22Rv1 (cell line): ENCODE data around the gene ATP1A4.

Source experiments
- CTCF ChIP-seq: fragments of 450-650 bp; IDR thresholded peaks from 2 replicates; pipeline ENCODE4 v1.5.1; 2017; ENCODE audit warnings: mild to moderate bottlenecking
- ZFX ChIP-seq: fragments of 450-650 bp; IDR thresholded peaks from 2 replicates; pipeline ENCODE4 v1.6.1; 2017; ENCODE audit warnings: antibody characterized with exemption, borderline replicate concordance

- TF ChIP-seq CTCF (no peak), ZFX (no peak)
Measured at GRCh38 chr1:160149716-160150115, 1.7 kb upstream of the ATP1A4 start.
